Measurements from ENCODE around the gene KCNH1.
"Not testable (repeated sequence)": the region's sequence is repeated elsewhere in the genome, so short reads cannot be mapped to it uniquely, and the experiment has no call there.

KCNH1 gene

GRCh38 chr1:210662291-210663050 is 471.5 kb downstream of the KCNH1 start:
- Histone ChIP-seq H2BK120ac (ENCODE audit: low read depth, low read length) (no peak overlapping the region), H4K8ac (ENCODE audit: low read depth, low read length) (no peak overlapping the region), H3K36me3 (ENCODE audit: control insufficient read depth, insufficient read depth, low read length) (no peaks in the 10 kb centered on the region), H2BK5ac (ENCODE audit: low read length) (no peak overlapping the region), H3K56ac (ENCODE audit: low read length) (no peak overlapping the region), H3K4ac (ENCODE audit: low read depth, low read length) (no peak overlapping the region), H4K5ac (ENCODE audit: low read length) (no peak overlapping the region), H3K27ac (ENCODE audit: low read depth, low read length) (no peak overlapping the region), H3K27me3 (ENCODE audit: insufficient read depth, low read length, poor library complexity) (no peaks in the 10 kb centered on the region), H2AK5ac (ENCODE audit: low read length) (no peak overlapping the region), H3K4me1 (ENCODE audit: control insufficient read depth, low read depth, low read length) (no peaks in the 10 kb centered on the region), H3K4me2 (ENCODE audit: low read length) (no peak overlapping the region), H3K9ac (ENCODE audit: low read length) (no peak overlapping the region), H3K4me3 (ENCODE audit: low read length) (no peak overlapping the region), H3K18ac (ENCODE audit: low read length) (no peak overlapping the region), H3K23ac (ENCODE audit: low read length) (no peak overlapping the region), H3K79me2 (ENCODE audit: control insufficient read depth, insufficient read depth, low read length) (no peaks in the 10 kb centered on the region), H3K79me1 (ENCODE audit: low read length) (no peaks in the 10 kb centered on the region), H2BK15ac (replicated peaks; ENCODE audit: low read depth) (no peak overlapping the region)
- no peak for DNase-seq
- no CpG with 5 or more reads among the region's 4 CpGs for WGBS (ENCODE audit: extremely low coverage, insufficient coverage, low lambda C conversion rate)

DNA sequence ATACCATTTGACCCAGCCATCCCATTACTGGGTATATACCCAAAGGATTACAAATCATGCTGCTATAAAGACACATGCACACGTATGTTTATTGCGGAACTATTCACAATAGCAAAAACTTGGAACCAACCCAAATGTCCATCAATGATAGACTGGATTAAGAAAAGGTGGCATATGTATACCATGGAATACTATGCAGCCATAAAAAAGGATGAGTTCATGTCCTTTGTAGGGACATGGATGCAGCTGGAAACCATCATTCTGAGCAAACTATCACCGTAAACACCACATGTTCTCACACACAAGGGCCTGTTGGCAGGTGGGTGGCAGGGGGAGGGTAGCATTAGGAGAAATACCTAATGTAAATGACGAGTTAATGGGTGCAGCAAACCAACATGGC is 472.4 kb downstream of the KCNH1 start:
- not testable (repeated sequence) for H3K27me3 ChIP-seq (ENCODE audit: insufficient read depth, low read length, poor library complexity); H2AK5ac ChIP-seq (ENCODE audit: low read length); H4K5ac ChIP-seq (ENCODE audit: low read length); H2BK5ac ChIP-seq (ENCODE audit: low read length); H4K8ac ChIP-seq (ENCODE audit: low read depth, low read length); H3K18ac ChIP-seq (ENCODE audit: low read length); H3K4me2 ChIP-seq (ENCODE audit: low read length); H3K4me3 ChIP-seq (ENCODE audit: low read length); H3K4me1 ChIP-seq (ENCODE audit: control insufficient read depth, low read depth, low read length); H3K27ac ChIP-seq (ENCODE audit: low read depth, low read length); H2BK15ac ChIP-seq (replicated peaks; ENCODE audit: low read depth); DNase-seq; H3K56ac ChIP-seq (ENCODE audit: low read length); H3K4ac ChIP-seq (ENCODE audit: low read depth, low read length); H3K36me3 ChIP-seq (ENCODE audit: control insufficient read depth, insufficient read depth, low read length); H3K79me1 ChIP-seq (ENCODE audit: low read length); H2BK120ac ChIP-seq (ENCODE audit: low read depth, low read length); H3K79me2 ChIP-seq (ENCODE audit: control insufficient read depth, insufficient read depth, low read length); H3K23ac ChIP-seq (ENCODE audit: low read length); H3K9ac ChIP-seq (ENCODE audit: low read length)
- WGBS (ENCODE audit: extremely low coverage, insufficient coverage, low lambda C conversion rate): no CpG with 5 or more reads among the region's 4 CpGs

DNA sequence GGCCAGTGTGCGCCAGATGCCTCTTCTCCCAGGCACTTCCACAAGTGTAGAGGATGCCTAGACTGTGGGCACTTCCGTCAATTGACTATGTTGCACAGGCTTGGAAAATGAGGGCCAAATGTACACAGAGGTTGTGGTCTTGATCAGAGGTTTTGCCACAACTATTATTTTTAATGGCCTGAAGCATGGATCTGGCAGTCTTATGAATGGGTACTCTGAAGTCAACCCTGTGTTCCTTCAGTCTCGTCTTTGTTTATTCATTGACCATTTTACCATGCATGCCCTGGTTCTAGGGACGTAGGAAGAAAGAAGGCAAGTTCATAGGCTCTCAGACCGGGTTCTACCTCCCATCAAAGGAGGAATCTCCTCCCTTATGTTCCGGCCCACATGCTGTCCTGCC is 476.1 kb downstream of the KCNH1 start:
- Histone ChIP-seq H2BK120ac (ENCODE audit: low read depth, low read length) (no peak overlapping the region), H3K9ac (ENCODE audit: low read length) (no peak overlapping the region), H3K56ac (ENCODE audit: low read length) (no peak overlapping the region), H3K79me1 (ENCODE audit: low read length) (no peaks in the 10 kb centered on the region), H3K4ac (ENCODE audit: low read depth, low read length) (no peak overlapping the region), H4K8ac (ENCODE audit: low read depth, low read length) (no peak overlapping the region), H3K4me3 (ENCODE audit: low read length) (no peak overlapping the region), H3K4me2 (ENCODE audit: low read length) (no peak overlapping the region), H3K4me1 (ENCODE audit: control insufficient read depth, low read depth, low read length) (no peaks in the 10 kb centered on the region), H3K27me3 (ENCODE audit: insufficient read depth, low read length, poor library complexity) (no peaks in the 10 kb centered on the region), H2BK5ac (ENCODE audit: low read length) (no peak overlapping the region), H3K79me2 (ENCODE audit: control insufficient read depth, insufficient read depth, low read length) (no peaks in the 10 kb centered on the region), H3K18ac (ENCODE audit: low read length) (no peak overlapping the region), H3K23ac (ENCODE audit: low read length) (no peak overlapping the region), H2BK15ac (replicated peaks; ENCODE audit: low read depth) (no peak overlapping the region), H3K36me3 (ENCODE audit: control insufficient read depth, insufficient read depth, low read length) (no peaks in the 10 kb centered on the region), H4K5ac (ENCODE audit: low read length) (no peak overlapping the region), H2AK5ac (ENCODE audit: low read length) (no peak overlapping the region), H3K27ac (ENCODE audit: low read depth, low read length) (no peak overlapping the region)
- no CpG with 5 or more reads among the region's 6 CpGs for WGBS (ENCODE audit: extremely low coverage, insufficient coverage, low lambda C conversion rate)
- DNase-seq: no peak

GRCh38 chr1:210655511-210655910 is 478.4 kb downstream of the KCNH1 start:
- Histone ChIP-seq H2AK5ac (ENCODE audit: low read length) (no peak overlapping the region), H3K36me3 (ENCODE audit: control insufficient read depth, insufficient read depth, low read length) (no peaks in the 10 kb centered on the region), H3K79me2 (ENCODE audit: control insufficient read depth, insufficient read depth, low read length) (no peaks in the 10 kb centered on the region), H3K4me1 (ENCODE audit: control insufficient read depth, low read depth, low read length) (no peaks in the 10 kb centered on the region), H3K9ac (ENCODE audit: low read length) (no peak overlapping the region), H3K23ac (ENCODE audit: low read length) (no peak overlapping the region), H3K4me3 (ENCODE audit: low read length) (no peak overlapping the region), H4K8ac (ENCODE audit: low read depth, low read length) (no peak overlapping the region), H3K27me3 (ENCODE audit: insufficient read depth, low read length, poor library complexity) (no peaks in the 10 kb centered on the region), H2BK5ac (ENCODE audit: low read length) (no peak overlapping the region), H3K79me1 (ENCODE audit: low read length) (no peaks in the 10 kb centered on the region), H2BK15ac (replicated peaks; ENCODE audit: low read depth) (no peak overlapping the region), H3K56ac (ENCODE audit: low read length) (no peak overlapping the region), H3K27ac (ENCODE audit: low read depth, low read length) (no peak overlapping the region), H4K5ac (ENCODE audit: low read length) (no peak overlapping the region), H2BK120ac (ENCODE audit: low read depth, low read length) (no peak overlapping the region), H3K4ac (ENCODE audit: low read depth, low read length) (no peak overlapping the region), H3K4me2 (ENCODE audit: low read length) (no peak overlapping the region), H3K18ac (ENCODE audit: low read length) (no peak overlapping the region)
- DNase-seq: no peak
- WGBS (ENCODE audit: extremely low coverage, insufficient coverage, low lambda C conversion rate): no CpG with 5 or more reads among the region's 7 CpGs

DNA sequence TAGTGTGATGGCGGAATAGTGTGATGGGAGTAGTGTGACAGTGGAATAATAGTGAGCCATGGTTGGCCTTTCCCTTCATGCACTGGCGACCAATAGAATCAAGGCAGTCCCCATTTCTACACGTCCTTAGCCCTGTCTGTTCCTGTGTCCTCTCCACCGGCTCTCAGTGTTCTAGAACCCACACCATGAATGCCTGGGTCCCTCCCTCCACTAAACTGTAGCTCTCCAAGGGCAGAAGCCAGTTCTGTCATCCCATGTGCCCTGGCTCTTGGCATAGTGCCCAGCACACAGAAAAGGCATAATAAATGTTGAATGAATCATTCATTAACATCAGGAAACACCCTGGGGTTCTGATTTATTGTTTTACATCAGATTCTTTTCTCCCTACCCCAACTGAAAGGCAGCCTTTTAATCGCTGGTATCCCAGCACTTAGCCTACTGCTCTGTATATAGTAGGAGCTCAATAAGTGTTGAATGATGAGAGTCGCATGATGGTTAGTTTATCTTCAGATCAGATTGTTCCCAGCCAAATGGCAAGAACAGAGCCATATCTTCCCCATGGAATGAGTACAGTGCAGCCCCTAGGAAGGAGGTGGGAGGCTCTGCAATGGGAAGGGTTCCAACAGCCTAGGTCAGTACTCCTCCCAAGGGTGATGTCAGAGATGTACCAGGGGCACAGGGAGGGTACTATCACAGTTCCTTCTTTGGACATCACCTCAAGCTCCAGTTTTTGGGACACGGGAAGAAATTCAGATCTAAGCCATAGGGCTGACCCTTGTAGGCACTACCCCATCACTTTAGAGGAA is 479.6 kb downstream of the KCNH1 start:
- H3K79me1 ChIP-seq (ENCODE audit: low read length): no peaks in the 10 kb centered on the region

More for the DNA sequence above, 479.6 kb downstream of the KCNH1 start:
- Histone ChIP-seq H3K4ac (ENCODE audit: low read depth, low read length) (no peak overlapping the region), H3K4me1 (ENCODE audit: control insufficient read depth, low read depth, low read length) (no peaks in the 10 kb centered on the region), H3K9ac (ENCODE audit: low read length) (no peak overlapping the region), H3K18ac (ENCODE audit: low read length) (no peak overlapping the region), H3K23ac (ENCODE audit: low read length) (no peak overlapping the region), H3K27me3 (ENCODE audit: insufficient read depth, low read length, poor library complexity) (no peaks in the 10 kb centered on the region), H3K4me3 (ENCODE audit: low read length) (no peak overlapping the region), H2AK5ac (ENCODE audit: low read length) (no peak overlapping the region), H3K4me2 (ENCODE audit: low read length) (no peak overlapping the region), H3K36me3 (ENCODE audit: control insufficient read depth, insufficient read depth, low read length) (no peaks in the 10 kb centered on the region), H3K27ac (ENCODE audit: low read depth, low read length) (no peak overlapping the region), H2BK120ac (ENCODE audit: low read depth, low read length) (no peak overlapping the region), H2BK5ac (ENCODE audit: low read length) (no peak overlapping the region), H4K8ac (ENCODE audit: low read depth, low read length) (no peak overlapping the region), H3K79me2 (ENCODE audit: control insufficient read depth, insufficient read depth, low read length) (no peaks in the 10 kb centered on the region), H3K56ac (ENCODE audit: low read length) (no peak overlapping the region), H4K5ac (ENCODE audit: low read length) (no peak overlapping the region), H2BK15ac (replicated peaks; ENCODE audit: low read depth) (no peak overlapping the region)
- WGBS (ENCODE audit: extremely low coverage, insufficient coverage, low lambda C conversion rate): 100% methylated on average over 1 of the region's 7 CpGs
- DNase-seq: no peak

All from mesendoderm (in vitro differentiated cells).